K562 (cell line): ENCODE data around the gene SIRT3. TPM values are rescaled to one million over a fixed set of nuclear protein-coding genes. Genes with fewer than 3 reads are reported as not detected.

ENCODE experiments used
- MCM3 ChIP-seq: fragments of 450-650 bp; IDR thresholded peaks from 2 replicates; pipeline ENCODE4 v1.6.1; 2016
- MTA3 ChIP-seq: fragments of 450-650 bp; formaldehyde crosslinking; IDR thresholded peaks from 2 replicates; pipeline ENCODE4 v1.6.1; 2017; ENCODE audit warnings: mild to moderate bottlenecking, borderline replicate concordance
- PURB ChIP-seq: sonication (generic); formaldehyde crosslinking; IDR thresholded peaks from 2 replicates; pipeline ENCODE4 v1.9.0; 2021; ENCODE audit warnings: low read depth, mild to moderate bottlenecking, missing genetic modification reagents
- SRSF7 ChIP-seq: fragments of 200-400 bp; formaldehyde crosslinking; optimal IDR thresholded peaks from 2 replicates; pipeline ENCODE3; 2017; ENCODE audit warnings: mild to moderate bottlenecking, low read depth, low read length
- ZNF3 ChIP-seq: fragments of 250-450 bp; sonication (Bioruptor Pico); IDR thresholded peaks from 2 replicates; pipeline ENCODE4 v1.5.0; 2021; ENCODE audit warnings: mild to moderate bottlenecking, moderate library complexity
- polyA plus RNA-seq, 8 experiments: library from polyadenylated mRNA; depleted of rRNA in 4 of 8; stranded (reverse) in 5 of 8; unstranded in 3 of 8; fragments of >200 nt; fragmentation: Nextera tagmentation in 2 of 8; fragmentation: Illumina TruSeq in 1 of 8; extraction: Ambion mirVana in 2 of 8; extraction: Trizol in 1 of 8; gene quantifications; 2 replicates each; pipeline versions ENCODE4 v1.2.1 to v1.2.3, GENCODE V29; 2011 to 2014; ENCODE audit warnings: inconsistent platforms in 1 of 8, missing spikeins in 1 of 8
- total RNA-seq, 7 experiments: library from RNA; depleted of rRNA in 6 of 7; stranded (reverse); fragments of >200 nt in 6 of 7; fragmentation: Illumina TruSeq in 2 of 7; extraction: Trizol in 2 of 7; gene quantifications; 2 replicates each; pipeline versions ENCODE4 v1.2.1 to v1.2.3, GENCODE V29; 2011 to 2021; ENCODE audit warnings: low replicate concordance in 1 of 7
- TF ChIP-seq, protein P1 (sequence below), 2 experiments: fragments of 450-650 bp; conservative IDR thresholded peaks; 2 replicates each; pipeline ENCODE4 v1.6.1; 2017; ENCODE audit warnings: mild to moderate bottlenecking in 2 of 2, moderate library complexity in 2 of 2
- TF ChIP-seq, protein P2 (sequence below): fragments of 250-450 bp; sonication (Bioruptor Pico); IDR thresholded peaks from 2 replicates; pipeline ENCODE4 v1.5.0; 2020; ENCODE audit warnings: mild to moderate bottlenecking, borderline replicate concordance
- TF ChIP-seq, protein P3 (sequence below): sonication (generic); formaldehyde crosslinking; IDR thresholded peaks from 2 replicates; pipeline ENCODE4 v1.8.1; 2023; ENCODE audit warnings: mild to moderate bottlenecking, missing genetic modification reagents
- TF ChIP-seq, protein P4 (sequence below), 2 experiments: fragments of 450-650 bp; formaldehyde crosslinking in 1 of 2; IDR thresholded peaks; 2 replicates each; pipeline versions ENCODE4 v1.4.0 to v1.6.1; 2014 to 2020; ENCODE audit warnings: mild to moderate bottlenecking in 2 of 2, borderline replicate concordance in 1 of 2, low read depth in 1 of 2
- TF ChIP-seq, protein P5 (sequence below): fragments of 450-650 bp; formaldehyde crosslinking; IDR thresholded peaks from 2 replicates; pipeline ENCODE4 v1.4.0; 2022; ENCODE audit warnings: missing genetic modification characterization

Gene SIRT3
- total and polyA plus RNA-seq, 9 of the 15 experiments (the other 6 are each of a cell fraction or from before 2014, with no cell fraction given) = 1.9 to 27.5 (median 14.5) TPM

DNA sequence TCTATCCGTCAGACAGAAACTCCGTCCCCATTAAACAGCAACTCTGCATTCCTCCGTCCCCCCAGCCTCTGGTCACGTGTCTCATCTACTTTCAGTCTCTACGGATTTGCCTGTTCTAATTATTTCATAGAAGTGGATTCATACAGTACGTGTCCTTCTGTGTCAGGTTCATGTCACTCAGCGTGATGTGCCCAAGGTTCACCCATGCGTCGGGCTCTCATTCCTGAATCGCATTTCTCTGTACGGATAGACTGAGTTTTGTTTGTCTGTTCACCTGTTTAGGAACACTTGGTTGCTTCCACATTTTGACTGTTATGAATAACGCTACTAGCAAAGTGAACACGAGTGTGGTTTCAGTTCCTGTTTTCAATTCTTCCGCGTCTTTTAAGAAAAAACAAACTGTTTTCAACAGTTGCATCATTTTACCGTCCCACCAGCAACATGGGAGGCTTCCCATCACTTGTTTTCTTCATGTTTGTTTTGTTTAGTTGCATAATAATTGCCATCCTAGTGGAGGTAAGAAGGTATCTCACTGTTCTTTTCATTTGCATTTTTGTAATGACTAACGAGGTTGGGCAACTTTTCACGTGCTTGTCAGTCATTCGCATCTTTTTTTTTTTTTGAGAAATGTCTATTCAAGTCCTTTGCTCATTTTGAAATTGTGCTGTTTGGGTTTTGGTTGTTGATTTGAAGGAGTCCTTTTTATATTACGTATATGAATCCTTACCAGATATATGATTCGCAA is 33.2 kb upstream of the SIRT3 start (continued):
- TF ChIP-seq, protein P1, sequence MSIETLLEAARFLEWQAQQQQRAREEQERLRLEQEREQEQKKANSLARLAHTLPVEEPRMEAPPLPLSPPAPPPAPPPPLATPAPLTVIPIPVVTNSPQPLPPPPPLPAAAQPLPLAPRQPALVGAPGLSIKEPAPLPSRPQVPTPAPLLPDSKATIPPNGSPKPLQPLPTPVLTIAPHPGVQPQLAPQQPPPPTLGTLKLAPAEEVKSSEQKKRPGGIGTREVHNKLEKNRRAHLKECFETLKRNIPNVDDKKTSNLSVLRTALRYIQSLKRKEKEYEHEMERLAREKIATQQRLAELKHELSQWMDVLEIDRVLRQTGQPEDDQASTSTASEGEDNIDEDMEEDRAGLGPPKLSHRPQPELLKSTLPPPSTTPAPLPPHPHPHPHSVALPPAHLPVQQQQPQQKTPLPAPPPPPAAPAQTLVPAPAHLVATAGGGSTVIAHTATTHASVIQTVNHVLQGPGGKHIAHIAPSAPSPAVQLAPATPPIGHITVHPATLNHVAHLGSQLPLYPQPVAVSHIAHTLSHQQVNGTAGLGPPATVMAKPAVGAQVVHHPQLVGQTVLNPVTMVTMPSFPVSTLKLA (conservative IDR thresholded peaks at IDR 0.05) = peak; percentile 51 to 64
- TF ChIP-seq, protein P2, sequence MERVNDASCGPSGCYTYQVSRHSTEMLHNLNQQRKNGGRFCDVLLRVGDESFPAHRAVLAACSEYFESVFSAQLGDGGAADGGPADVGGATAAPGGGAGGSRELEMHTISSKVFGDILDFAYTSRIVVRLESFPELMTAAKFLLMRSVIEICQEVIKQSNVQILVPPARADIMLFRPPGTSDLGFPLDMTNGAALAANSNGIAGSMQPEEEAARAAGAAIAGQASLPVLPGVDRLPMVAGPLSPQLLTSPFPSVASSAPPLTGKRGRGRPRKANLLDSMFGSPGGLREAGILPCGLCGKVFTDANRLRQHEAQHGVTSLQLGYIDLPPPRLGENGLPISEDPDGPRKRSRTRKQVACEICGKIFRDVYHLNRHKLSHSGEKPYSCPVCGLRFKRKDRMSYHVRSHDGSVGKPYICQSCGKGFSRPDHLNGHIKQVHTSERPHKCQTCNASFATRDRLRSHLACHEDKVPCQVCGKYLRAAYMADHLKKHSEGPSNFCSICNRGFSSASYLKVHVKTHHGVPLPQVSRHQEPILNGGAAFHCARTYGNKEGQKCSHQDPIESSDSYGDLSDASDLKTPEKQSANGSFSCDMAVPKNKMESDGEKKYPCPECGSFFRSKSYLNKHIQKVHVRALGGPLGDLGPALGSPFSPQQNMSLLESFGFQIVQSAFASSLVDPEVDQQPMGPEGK (CRISPR knock-in tag) = no peak
- TF ChIP-seq SRSF7 (no peak), MCM3 (no peak), MTA3 (no peak; the same call in 1 of the 2 replicates), PURB (CRISPR knock-in tag) (no peak), ZNF3 (CRISPR knock-in tag) (no peak)
- TF ChIP-seq, protein P3, sequence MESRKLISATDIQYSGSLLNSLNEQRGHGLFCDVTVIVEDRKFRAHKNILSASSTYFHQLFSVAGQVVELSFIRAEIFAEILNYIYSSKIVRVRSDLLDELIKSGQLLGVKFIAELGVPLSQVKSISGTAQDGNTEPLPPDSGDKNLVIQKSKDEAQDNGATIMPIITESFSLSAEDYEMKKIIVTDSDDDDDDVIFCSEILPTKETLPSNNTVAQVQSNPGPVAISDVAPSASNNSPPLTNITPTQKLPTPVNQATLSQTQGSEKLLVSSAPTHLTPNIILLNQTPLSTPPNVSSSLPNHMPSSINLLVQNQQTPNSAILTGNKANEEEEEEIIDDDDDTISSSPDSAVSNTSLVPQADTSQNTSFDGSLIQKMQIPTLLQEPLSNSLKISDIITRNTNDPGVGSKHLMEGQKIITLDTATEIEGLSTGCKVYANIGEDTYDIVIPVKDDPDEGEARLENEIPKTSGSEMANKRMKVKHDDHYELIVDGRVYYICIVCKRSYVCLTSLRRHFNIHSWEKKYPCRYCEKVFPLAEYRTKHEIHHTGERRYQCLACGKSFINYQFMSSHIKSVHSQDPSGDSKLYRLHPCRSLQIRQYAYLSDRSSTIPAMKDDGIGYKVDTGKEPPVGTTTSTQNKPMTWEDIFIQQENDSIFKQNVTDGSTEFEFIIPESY (CRISPR knock-in tag) = no peak
- TF ChIP-seq, protein P4, sequence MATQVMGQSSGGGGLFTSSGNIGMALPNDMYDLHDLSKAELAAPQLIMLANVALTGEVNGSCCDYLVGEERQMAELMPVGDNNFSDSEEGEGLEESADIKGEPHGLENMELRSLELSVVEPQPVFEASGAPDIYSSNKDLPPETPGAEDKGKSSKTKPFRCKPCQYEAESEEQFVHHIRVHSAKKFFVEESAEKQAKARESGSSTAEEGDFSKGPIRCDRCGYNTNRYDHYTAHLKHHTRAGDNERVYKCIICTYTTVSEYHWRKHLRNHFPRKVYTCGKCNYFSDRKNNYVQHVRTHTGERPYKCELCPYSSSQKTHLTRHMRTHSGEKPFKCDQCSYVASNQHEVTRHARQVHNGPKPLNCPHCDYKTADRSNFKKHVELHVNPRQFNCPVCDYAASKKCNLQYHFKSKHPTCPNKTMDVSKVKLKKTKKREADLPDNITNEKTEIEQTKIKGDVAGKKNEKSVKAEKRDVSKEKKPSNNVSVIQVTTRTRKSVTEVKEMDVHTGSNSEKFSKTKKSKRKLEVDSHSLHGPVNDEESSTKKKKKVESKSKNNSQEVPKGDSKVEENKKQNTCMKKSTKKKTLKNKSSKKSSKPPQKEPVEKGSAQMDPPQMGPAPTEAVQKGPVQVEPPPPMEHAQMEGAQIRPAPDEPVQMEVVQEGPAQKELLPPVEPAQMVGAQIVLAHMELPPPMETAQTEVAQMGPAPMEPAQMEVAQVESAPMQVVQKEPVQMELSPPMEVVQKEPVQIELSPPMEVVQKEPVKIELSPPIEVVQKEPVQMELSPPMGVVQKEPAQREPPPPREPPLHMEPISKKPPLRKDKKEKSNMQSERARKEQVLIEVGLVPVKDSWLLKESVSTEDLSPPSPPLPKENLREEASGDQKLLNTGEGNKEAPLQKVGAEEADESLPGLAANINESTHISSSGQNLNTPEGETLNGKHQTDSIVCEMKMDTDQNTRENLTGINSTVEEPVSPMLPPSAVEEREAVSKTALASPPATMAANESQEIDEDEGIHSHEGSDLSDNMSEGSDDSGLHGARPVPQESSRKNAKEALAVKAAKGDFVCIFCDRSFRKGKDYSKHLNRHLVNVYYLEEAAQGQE (IDR thresholded peaks at IDR 0.05; ENCODE audit: borderline replicate concordance) = 0 out of 2 replicates have a peak, but pooled peaks have one; percentile 16
- TF ChIP-seq, protein P4 (CRISPR knock-in tag; IDR thresholded peaks at IDR 0.05; ENCODE audit: low read depth) = no peak
- TF ChIP-seq, protein P5, sequence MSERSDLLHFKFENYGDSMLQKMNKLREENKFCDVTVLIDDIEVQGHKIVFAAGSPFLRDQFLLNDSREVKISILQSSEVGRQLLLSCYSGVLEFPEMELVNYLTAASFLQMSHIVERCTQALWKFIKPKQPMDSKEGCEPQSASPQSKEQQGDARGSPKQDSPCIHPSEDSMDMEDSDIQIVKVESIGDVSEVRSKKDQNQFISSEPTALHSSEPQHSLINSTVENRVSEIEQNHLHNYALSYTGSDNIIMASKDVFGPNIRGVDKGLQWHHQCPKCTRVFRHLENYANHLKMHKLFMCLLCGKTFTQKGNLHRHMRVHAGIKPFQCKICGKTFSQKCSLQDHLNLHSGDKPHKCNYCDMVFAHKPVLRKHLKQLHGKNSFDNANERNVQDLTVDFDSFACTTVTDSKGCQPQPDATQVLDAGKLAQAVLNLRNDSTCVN = no peak
